Fibroblast of villous mesenchyme (primary cell): Measurements from ENCODE around the gene UTS2. TPM values are rescaled to one million over a fixed set of nuclear protein-coding genes. Genes with fewer than 3 reads are reported as not detected.

Source experiments
- DNase-seq: peaks from one replicate; pipeline ENCODE4 v3.0.0-alpha.2; 2010; ENCODE audit warnings: low read depth
- H3K4me3 ChIP-seq: 2 replicates; pipeline ENCODE4 v1.5.1; 2011; ENCODE audit warnings: low read depth, mild to moderate bottlenecking, low read length
- CTCF ChIP-seq: IDR thresholded peaks from 2 replicates; pipeline ENCODE4 v1.5.1; 2012; ENCODE audit warnings: low read depth, mild to moderate bottlenecking, low read length; ENCODE audit not compliant: insufficient read depth
- total RNA-seq: library from RNA; depleted of rRNA; stranded (reverse); fragments of >200 nt; gene quantifications from 2 replicates; pipeline ENCODE4 v1.2.3, GENCODE V29; 2012

The UTS2 gene
- total RNA-seq, 1 donor, result not detected

GRCh38 chr1:7827126-7827955, 25.5 kb downstream of the UTS2 start:
- peak overlapping the region; percentile 59 for H3K4me3 ChIP-seq
- no peak for TF ChIP-seq CTCF
- peak; percentile 23 for DNase-seq

- H3K4me3 ChIP-seq, result peak overlapping the region; percentile 59
- no peak for DNase-seq
Observed at GRCh38 chr1:7826363-7826762, 26.5 kb downstream of the UTS2 start.

GRCh38 chr1:7824701-7825100, 28.2 kb downstream of the UTS2 start:
- no peak for TF ChIP-seq CTCF
- DNase-seq, result no peak
- H3K4me3 ChIP-seq, result no peak overlapping the region

More at GRCh38 chr1:7826363-7826762, 26.5 kb downstream of the UTS2 start:
- TF ChIP-seq CTCF, result no peak

- no peak for TF ChIP-seq CTCF
- no peak overlapping the region for H3K4me3 ChIP-seq
- DNase-seq, result no peak
Observed at GRCh38 chr1:7821282-7821681, 31.6 kb downstream of the UTS2 start.

GRCh38 chr1:7813677-7814373, 39.0 kb downstream of the UTS2 start:
- no peak for TF ChIP-seq CTCF
- no peak for DNase-seq

GRCh38 chr1:7811476-7811875, 41.4 kb downstream of the UTS2 start:
- H3K4me3 ChIP-seq, result no peak overlapping the region
- no peak for TF ChIP-seq CTCF
- DNase-seq, result no peak

More at GRCh38 chr1:7813677-7814373, 39.0 kb downstream of the UTS2 start:
- H3K4me3 ChIP-seq, result no peak overlapping the region
